ENCODE results near the gene HTD2.

DNA sequence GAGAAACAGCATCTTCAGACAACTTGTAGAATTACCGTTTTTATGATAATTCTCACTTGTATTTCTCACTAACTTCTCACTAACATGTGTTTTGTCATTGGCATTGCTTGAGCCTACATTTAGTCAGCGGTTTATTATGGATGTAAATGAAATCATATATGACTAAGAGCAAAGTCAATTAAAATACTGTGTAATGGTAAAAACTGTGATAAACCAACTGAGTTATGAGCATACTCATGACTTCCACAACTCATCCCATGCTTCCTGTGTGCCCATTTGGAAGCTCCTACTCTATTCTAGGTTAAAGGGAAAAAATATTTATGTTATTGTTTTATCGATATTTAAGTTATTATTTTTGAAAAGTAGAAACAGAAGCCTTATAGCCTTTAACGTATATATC, 39.1 kb downstream of the HTD2 start:
- TF ChIP-seq, protein P1, sequence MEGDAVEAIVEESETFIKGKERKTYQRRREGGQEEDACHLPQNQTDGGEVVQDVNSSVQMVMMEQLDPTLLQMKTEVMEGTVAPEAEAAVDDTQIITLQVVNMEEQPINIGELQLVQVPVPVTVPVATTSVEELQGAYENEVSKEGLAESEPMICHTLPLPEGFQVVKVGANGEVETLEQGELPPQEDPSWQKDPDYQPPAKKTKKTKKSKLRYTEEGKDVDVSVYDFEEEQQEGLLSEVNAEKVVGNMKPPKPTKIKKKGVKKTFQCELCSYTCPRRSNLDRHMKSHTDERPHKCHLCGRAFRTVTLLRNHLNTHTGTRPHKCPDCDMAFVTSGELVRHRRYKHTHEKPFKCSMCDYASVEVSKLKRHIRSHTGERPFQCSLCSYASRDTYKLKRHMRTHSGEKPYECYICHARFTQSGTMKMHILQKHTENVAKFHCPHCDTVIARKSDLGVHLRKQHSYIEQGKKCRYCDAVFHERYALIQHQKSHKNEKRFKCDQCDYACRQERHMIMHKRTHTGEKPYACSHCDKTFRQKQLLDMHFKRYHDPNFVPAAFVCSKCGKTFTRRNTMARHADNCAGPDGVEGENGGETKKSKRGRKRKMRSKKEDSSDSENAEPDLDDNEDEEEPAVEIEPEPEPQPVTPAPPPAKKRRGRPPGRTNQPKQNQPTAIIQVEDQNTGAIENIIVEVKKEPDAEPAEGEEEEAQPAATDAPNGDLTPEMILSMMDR (IDR thresholded peaks at IDR 0.05; ENCODE audit: insufficient read depth, low read depth, low read length) = no peak
- no peak for TF ChIP-seq EZH2 (IDR thresholded peaks at IDR 0.05; ENCODE audit: insufficient read depth, low read length)

Data from astrocyte (in vitro differentiated cells and primary cell).